NCI-H460 (cell line): Measurements from ENCODE around the gene MARK1. TPM values are rescaled to one million over a fixed set of nuclear protein-coding genes. Genes with fewer than 3 reads are reported as not detected.
"Not testable (repeated sequence)": the region's sequence is repeated elsewhere in the genome, so short reads cannot be mapped to it uniquely, and the experiment has no call there.

ENCODE experiments used
- DNase-seq: peaks from one replicate; pipeline ENCODE4 v3.0.0-alpha.2; 2016; ENCODE audit warnings: low read depth; ENCODE audit errors: extremely low read depth
- total RNA-seq: library from RNA; depleted of rRNA; stranded (reverse); fragments of >200 nt; shearing (Covaris generic); gene quantifications from 2 replicates; pipeline ENCODE4 v1.2.3, GENCODE V29; 2014

MARK1 gene
- total RNA-seq, 1 experiment from 2014 or later = 4.3 TPM

DNA sequence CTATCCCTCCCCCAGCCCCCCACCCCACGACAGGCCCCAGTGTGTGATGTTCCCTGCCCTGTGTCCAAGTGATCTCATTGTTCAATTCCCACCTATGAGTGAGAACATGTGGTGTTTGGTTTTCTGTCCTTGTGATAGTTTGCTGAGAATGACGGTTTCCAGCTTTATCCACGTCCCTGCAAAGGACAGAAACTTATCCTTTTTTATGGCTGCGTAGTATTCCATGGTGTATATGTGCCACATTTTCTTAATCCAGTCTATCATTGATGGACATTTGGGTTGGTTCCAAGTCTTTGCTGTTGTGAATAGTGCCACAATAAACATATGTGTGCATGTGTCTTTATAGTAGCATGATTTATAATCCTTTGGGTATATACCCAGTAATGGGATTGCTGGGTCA, 77.7 kb downstream of the MARK1 start:
- not testable (repeated sequence) for DNase-seq

- not testable (repeated sequence) for DNase-seq
These were observed 83.2 kb downstream of the MARK1 start for GRCh38 chr1:220611100-220611499.

GRCh38 chr1:220616836-220617235, 88.9 kb downstream of the MARK1 start:
- DNase-seq = no peak

- no peak for DNase-seq
These were observed 100.5 kb downstream of the MARK1 start for GRCh38 chr1:220628431-220628830.

GRCh38 chr1:220631238-220631815, 103.4 kb downstream of the MARK1 start:
- DNase-seq = peak; percentile 23

GRCh38 chr1:220637759-220638158, 109.8 kb downstream of the MARK1 start:
- DNase-seq = no peak

- DNase-seq = no peak
These were observed 114.3 kb downstream of the MARK1 start for GRCh38 chr1:220642285-220642684.

DNA sequence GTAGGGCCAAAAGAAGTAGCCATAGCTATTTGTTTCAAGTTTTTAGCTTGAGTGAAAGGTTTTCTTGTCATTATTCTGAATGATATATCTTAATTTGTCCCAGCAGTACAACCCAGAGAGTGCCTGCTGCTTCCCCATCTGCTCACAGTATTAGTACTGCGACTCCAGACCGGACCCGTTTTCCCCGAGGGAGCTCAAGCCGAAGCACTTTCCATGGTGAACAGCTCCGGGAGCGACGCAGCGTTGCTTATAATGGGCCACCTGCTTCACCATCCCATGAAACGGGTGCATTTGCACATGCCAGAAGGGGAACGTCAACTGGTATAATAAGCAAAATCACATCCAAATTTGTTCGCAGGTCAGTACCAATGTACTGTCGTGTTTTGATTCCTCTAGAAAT, 125.1 kb downstream of the MARK1 start:
- DNase-seq = no peak

DNA sequence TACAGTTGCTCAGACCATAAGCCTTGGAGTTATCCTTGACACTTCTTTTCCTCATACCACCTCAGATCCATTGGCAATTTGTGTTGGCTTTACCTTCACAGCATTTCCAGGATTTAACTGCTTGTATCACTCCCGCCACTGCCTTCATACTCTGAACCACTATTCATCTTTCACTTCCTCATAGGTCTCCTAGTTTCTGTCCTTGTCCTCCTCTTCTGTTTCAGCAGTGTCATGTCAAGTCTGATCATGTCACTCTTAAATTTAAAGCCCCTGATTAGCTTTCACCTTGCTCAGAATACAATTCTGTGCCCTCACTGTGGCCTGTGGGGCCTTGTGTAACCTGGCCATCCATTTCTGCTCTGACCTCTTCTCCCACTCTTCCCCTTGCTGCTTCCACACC, 127.6 kb downstream of the MARK1 start:
- no peak for DNase-seq

DNA sequence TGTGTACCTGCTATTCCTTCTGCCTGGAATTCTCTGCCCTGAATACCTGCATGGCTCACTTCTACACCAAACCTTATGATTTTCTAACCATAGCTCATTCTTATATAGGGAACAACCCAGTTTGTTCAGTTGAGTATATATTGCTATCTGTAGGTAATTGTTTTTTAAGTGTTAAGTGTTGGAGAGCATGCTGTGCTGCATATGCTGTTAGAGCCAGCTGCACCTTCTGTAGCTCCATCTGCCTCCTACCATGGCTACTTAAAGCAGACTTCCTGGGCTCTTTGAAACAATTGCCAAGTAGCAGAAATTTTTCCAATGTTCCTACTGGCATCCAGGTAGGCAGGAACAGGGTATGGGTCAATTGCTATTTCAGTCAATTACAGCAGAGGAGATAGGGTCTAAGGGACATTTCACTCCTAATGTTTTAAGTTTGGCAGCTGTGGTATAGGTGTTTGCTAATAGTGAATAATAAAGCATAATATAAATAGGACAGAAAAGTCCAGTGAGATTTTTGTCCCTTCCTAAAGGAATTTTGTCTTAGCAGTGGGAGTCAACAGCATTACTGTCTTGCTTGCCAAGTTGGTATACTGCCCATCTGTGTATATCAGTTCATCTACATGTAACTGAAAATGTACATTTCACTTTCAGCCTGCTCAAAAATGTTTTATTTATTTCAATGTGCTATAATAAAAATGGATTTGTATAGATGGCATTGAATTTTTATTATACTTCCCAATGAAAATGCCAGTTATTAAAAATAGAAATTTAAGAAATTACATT, 128.2 kb downstream of the MARK1 start:
- DNase-seq = no peak

DNA sequence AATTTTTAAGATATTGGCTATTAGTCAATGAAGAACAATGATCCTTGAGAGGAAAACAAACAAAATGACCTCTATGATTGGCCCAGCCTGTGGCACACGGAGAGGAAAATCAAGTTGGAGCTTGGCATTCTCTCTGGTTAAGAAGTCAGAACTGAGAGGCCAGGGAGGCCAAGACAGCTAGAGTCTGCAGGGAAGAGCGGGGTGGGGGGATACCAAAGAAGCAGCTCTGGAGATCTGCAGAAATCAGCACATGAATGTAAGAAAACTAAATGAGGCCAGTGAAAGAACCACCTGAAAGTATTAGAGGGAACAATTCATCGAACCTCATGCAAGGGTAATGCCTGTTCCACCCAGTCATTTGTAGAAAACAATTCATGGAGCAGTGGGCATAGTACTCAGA, 138.4 kb downstream of the MARK1 start:
- no peak for DNase-seq

DNA sequence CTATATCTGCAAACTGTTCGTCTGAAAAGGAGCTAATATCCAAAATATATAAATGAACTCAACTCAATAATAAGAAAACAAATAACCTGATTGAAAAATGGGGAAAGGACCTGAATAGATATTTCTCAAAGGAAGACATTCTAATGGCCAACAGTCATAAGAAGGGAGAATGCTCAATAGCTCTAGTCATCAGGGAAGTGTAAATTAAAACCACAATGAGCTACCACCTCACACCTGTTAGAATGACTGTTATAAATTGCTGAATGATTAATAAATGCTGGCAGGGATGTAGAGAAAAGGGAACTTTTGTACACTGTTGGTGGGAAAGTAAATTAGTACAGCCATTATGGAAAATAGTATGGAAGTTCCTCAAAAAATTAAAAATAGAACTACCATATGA, 141.1 kb downstream of the MARK1 start:
- no peak for DNase-seq

- DNase-seq = no peak
These were observed 142.4 kb downstream of the MARK1 start for GRCh38 chr1:220670365-220670764.

DNA sequence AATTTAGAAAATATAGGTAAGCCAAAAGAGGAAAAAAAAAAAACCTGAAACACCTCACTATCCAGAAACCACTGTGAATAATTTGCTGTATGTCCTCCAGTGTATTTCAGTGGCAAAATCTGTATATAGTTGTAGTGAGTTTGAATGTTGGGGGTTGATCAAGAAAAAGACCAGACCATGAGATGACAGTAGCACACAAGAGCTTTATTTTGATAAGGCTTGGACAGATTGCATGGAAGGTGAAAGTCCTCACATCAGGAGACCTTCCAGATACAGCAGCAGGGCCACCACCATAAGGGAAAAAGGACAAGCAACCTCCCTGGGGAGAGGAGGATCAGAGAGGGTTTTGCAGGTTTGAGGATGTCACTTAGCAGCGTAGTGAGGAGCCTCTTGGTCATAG, 146.0 kb downstream of the MARK1 start:
- no peak for DNase-seq

GRCh38 chr1:220677251-220677650, 149.3 kb downstream of the MARK1 start:
- no peak for DNase-seq

DNA sequence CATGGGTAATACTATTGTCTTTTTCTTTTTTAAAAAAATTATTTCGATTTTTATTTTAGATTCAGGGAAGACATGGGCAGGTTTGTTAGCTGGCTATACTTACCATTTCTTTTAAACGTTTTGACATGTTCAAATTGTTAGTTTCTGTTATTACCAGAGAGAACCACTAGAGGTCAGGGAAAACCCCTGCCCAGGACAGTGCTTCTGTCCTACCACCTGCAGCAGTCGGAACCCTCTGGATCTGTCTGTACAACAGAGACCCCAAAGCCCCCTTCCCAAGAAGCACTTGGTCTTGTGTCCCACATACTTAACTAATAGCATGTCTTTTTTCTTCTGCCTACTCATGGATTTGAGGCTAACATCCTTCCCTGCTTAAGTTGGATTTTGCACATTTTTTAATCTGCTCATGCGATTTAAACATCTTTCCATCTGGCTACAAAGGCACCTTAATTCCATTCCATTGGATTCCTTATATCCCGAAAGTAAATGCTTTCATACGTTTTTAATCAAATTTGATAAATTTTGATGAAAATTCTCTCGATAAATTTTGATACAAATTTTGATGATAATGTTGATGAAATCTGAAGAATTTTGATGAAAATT, 152.2 kb downstream of the MARK1 start:
- DNase-seq = peak; percentile 53

DNA sequence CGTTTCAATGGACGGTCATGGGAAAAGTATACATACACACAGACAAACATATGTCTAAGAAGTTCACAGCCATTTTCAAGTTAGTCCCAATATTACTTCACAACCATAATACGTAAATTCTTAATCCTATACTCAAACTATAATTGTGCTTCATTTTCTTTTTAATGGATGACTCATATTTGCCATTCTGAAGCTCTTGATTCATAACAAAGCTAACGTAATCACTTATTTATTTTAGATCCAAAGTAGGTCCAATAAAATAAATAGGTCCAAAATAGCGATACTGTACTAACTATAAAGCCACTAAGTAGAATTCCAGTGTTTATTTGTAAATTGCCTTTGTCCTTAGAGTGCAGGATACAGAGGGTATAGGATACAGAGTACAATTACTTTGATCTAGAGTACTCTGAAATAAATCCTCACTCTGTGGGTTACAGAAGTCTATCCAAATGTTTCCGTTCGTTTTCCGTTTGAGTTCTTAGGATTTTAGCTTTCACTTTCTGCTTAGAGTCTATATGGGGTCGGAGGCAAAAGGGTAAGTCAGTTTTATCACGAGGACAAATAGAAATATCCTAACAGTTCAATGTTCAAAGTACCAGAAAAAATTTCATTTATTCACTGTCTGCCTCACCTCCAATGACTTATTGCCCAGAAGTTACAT, 153.4 kb downstream of the MARK1 start:
- no peak for DNase-seq

DNA sequence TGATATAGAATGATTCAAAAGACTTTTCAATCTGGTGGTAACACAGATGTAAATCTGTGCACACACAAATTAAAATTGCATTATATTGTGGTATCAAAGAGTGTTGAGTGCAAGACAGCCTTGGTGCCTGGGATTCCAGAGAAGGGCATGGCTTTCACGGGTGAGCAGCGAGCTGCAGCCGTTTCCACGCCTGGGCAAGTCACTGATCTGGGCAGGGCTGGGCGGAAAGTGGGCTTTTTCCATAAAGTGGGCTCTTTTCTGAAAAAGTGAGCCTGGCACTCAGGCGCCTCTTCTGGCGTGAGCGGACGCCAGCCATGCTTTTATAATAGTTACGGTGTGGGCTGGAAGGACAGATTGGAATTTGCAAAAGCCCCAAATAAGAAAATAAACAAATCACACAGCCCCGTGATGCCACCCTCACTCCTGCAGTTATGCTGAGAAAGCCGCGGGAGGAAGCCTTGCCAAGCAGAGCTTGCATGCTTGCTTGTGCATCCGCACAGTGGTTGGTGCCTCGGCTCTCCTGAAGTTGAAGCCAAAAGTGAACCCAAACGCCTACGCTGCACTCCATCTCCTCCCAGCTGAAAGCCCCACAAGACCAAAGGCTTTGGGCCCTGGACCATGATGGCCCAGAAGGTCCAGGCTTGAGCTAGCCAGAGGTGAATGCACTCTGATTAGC, 155.1 kb downstream of the MARK1 start:
- DNase-seq = no peak

GRCh38 chr1:220683716-220684115, 155.8 kb downstream of the MARK1 start:
- DNase-seq = not testable (repeated sequence)

- DNase-seq = no peak
These were observed 157.0 kb downstream of the MARK1 start for GRCh38 chr1:220684890-220685289.

- DNase-seq = no peak
These were observed 157.9 kb downstream of the MARK1 start for GRCh38 chr1:220685879-220686278.
